ENCODE results near the gene PRKAB1. TPM values are rescaled to one million over a fixed set of nuclear protein-coding genes. Genes with fewer than 3 reads are reported as not detected.

Gene PRKAB1
- total RNA-seq, 1 donor from 2014 or later: 28.9 TPM

DNA sequence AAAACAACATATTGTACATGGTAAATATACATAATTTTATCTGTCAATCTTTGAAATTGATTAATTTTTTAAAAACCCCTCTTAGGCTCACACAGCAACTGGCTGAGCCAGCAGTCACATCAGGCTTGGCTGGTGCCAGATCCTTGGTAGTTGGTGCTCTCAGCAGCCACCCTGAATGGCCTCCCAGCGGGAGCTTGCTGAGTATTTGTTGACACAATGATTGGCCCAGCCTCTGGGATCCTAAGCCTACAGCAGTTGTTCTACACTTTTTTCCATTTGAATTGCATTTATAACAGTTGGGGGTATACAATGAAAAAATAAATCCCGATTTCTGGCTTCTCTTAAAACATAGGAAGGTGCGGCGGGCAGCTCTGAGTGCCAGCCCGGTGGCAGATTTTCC, 11.1 kb downstream of the PRKAB1 start:
- no peak for DNase-seq (ENCODE audit: low read depth)
- TF ChIP-seq, protein P1, sequence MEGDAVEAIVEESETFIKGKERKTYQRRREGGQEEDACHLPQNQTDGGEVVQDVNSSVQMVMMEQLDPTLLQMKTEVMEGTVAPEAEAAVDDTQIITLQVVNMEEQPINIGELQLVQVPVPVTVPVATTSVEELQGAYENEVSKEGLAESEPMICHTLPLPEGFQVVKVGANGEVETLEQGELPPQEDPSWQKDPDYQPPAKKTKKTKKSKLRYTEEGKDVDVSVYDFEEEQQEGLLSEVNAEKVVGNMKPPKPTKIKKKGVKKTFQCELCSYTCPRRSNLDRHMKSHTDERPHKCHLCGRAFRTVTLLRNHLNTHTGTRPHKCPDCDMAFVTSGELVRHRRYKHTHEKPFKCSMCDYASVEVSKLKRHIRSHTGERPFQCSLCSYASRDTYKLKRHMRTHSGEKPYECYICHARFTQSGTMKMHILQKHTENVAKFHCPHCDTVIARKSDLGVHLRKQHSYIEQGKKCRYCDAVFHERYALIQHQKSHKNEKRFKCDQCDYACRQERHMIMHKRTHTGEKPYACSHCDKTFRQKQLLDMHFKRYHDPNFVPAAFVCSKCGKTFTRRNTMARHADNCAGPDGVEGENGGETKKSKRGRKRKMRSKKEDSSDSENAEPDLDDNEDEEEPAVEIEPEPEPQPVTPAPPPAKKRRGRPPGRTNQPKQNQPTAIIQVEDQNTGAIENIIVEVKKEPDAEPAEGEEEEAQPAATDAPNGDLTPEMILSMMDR (IDR thresholded peaks at IDR 0.05; ENCODE audit: insufficient read depth, low read length, poor library complexity, severe bottlenecking): no peak
- Histone ChIP-seq H3K27me3 (ENCODE audit: control insufficient read depth, insufficient read depth, low read length) (no peaks in the 10 kb centered on the region), H3K36me3 (ENCODE audit: control insufficient read depth, insufficient read depth, low read length) (peaks cover 10% of the 10 kb centered on the region), H3K4me3 (ENCODE audit: low read depth, low read length) (no peak overlapping the region)

DNA sequence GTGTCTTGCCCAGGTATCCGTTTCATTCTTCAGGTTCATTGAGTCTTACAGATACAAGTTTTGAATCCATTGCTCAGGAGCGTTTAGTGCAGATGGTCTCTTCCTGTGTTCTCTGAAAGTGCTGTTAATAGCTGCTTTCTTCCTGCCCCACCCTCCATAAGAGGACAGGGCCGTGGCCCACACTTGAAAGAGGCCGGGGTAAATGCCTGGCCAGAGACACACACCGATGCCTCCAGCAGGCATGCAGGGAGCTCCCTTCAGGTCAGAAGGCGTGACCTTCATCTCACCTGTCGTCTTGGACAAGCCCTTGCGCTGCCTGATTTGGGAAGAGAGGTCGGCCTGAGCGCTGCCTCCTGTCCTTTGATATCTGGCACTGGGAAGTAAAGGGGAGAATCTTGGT, 11.6 kb downstream of the PRKAB1 start:
- TF ChIP-seq, protein P1 (IDR thresholded peaks at IDR 0.05; ENCODE audit: insufficient read depth, low read length, poor library complexity, severe bottlenecking): no peak
- no peak for DNase-seq (ENCODE audit: low read depth)
- Histone ChIP-seq H3K4me3 (ENCODE audit: low read depth, low read length) (no peak overlapping the region), H3K36me3 (ENCODE audit: control insufficient read depth, insufficient read depth, low read length) (peaks cover 10% of the 10 kb centered on the region), H3K27me3 (ENCODE audit: control insufficient read depth, insufficient read depth, low read length) (no peaks in the 10 kb centered on the region)

GRCh38 chr12:119681111-119681510, 13.2 kb downstream of the PRKAB1 start:
- Histone ChIP-seq H3K27me3 (ENCODE audit: control insufficient read depth, insufficient read depth, low read length) (no peaks in the 10 kb centered on the region), H3K36me3 (ENCODE audit: control insufficient read depth, insufficient read depth, low read length) (peaks cover 8% of the 10 kb centered on the region), H3K4me3 (ENCODE audit: low read depth, low read length) (no peak overlapping the region)
- DNase-seq (ENCODE audit: low read depth): no peak
- TF ChIP-seq, protein P1 (IDR thresholded peaks at IDR 0.05; ENCODE audit: insufficient read depth, low read length, poor library complexity, severe bottlenecking): no peak

DNA sequence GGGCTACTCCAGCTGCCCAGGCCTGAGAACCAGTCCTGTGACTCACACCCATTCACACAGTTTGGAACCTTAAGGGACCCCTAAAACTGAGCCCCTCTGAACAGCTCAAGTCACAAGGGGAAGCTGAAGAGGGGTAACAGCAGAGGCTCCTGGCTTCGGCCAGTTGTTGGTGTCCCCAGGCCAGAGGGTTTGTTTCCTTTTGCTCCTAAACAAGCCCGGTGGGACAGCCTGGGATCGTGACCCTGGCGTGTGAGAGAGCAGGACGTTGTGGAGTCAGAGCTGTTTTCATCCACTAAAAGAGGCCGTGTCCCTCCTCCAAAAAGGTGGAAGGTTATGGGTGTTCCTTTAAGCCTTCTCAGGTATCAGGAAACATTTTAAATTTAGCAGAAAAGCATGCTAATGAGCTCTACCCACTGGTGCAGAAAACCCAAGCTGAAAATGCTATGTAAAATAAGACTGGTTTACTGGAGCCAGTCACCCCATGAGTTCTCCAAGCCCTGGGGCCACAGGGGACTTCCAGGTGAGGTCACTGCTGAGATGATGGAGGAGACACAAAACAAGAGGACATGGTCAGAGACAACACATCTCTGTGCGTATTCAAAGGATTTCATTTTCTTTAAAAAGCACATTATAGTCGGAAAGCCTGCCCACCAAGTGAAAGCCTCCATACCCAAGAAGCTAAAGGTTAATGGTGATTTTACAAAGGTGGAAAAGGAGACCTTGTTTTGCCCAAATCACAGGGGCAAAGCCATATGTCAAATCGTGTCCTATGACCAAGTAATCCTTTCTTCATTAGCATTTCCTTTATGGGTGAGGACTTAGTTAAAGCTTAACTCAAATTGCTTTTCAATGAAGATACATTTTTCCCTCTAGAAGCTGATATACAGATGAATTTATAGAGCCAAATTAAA, 14.1 kb downstream of the PRKAB1 start:
- no peak for DNase-seq (ENCODE audit: low read depth)
- Histone ChIP-seq H3K27me3 (ENCODE audit: control insufficient read depth, insufficient read depth, low read length) (no peaks in the 10 kb centered on the region), H3K36me3 (ENCODE audit: control insufficient read depth, insufficient read depth, low read length) (peaks cover 8% of the 10 kb centered on the region), H3K4me3 (ENCODE audit: low read depth, low read length) (no peak overlapping the region)
- TF ChIP-seq, protein P1 (IDR thresholded peaks at IDR 0.05; ENCODE audit: insufficient read depth, low read length, poor library complexity, severe bottlenecking): no peak

- TF ChIP-seq, protein P1 (IDR thresholded peaks at IDR 0.05; ENCODE audit: insufficient read depth, low read length, poor library complexity, severe bottlenecking): no peak
- DNase-seq (ENCODE audit: low read depth): no peak
- Histone ChIP-seq H3K27me3 (ENCODE audit: control insufficient read depth, insufficient read depth, low read length) (no peaks in the 10 kb centered on the region), H3K36me3 (ENCODE audit: control insufficient read depth, insufficient read depth, low read length) (peaks cover 5% of the 10 kb centered on the region), H3K4me3 (ENCODE audit: low read depth, low read length) (no peak overlapping the region)
These were observed 14.8 kb downstream of the PRKAB1 start for GRCh38 chr12:119682639-119683252.

Data from kidney epithelial cell (primary cell).